Liver (tissue), 9 donors: ENCODE measurements around the gene CFDP1. TPM values are rescaled to one million over a fixed set of nuclear protein-coding genes. Genes with fewer than 3 reads are reported as not detected.

Experiments used
- DNase-seq: peaks from one replicate; pipeline ENCODE4 v3.0.0-alpha.2; 2017; ENCODE audit warnings: low spot score
- H3K27ac ChIP-seq, 2 donors: one replicate each; pipeline ENCODE4 v1.7.0; 2013; ENCODE audit warnings: inconsistent platforms in 2 of 2, low read length in 2 of 2, control low read depth in 1 of 2, low read depth in 1 of 2, mild to moderate bottlenecking in 1 of 2
- H3K27me3 ChIP-seq, 4 donors: one replicate each; pipeline versions ENCODE4 v1.6.1 to v1.7.0; 2013; ENCODE audit warnings: low read length in 3 of 4, inconsistent platforms in 1 of 4, mild to moderate bottlenecking in 1 of 4, moderate library complexity in 1 of 4; ENCODE audit not compliant: control insufficient read depth in 4 of 4, insufficient read depth in 4 of 4
- H3K36me3 ChIP-seq, 4 donors: one replicate each; pipeline versions ENCODE4 v1.6.1 to v1.7.0; 2013; ENCODE audit warnings: low read length in 3 of 4, mild to moderate bottlenecking in 3 of 4, low read depth in 1 of 4, moderate library complexity in 1 of 4; ENCODE audit not compliant: control insufficient read depth in 4 of 4, insufficient read depth in 3 of 4
- H3K4me1 ChIP-seq, 4 donors: one replicate each; pipeline versions ENCODE4 v1.6.1 to v1.7.0; 2013; ENCODE audit warnings: low read length in 3 of 4, mild to moderate bottlenecking in 3 of 4, moderate library complexity in 1 of 4; ENCODE audit not compliant: control insufficient read depth in 4 of 4, insufficient read depth in 4 of 4
- H3K4me3 ChIP-seq, 3 donors: one replicate each; pipeline versions ENCODE4 v1.6.1 to v1.7.0; 2013; ENCODE audit warnings: low read length in 3 of 3, control low read depth in 1 of 3, low read depth in 1 of 3, mild to moderate bottlenecking in 1 of 3
- H3K9ac ChIP-seq, 2 donors: one replicate each; pipeline ENCODE4 v1.7.0; 2013; ENCODE audit warnings: low read length in 2 of 2, mild to moderate bottlenecking in 2 of 2, moderate library complexity in 2 of 2, control low read depth in 1 of 2, low read depth in 1 of 2
- H3K9me3 ChIP-seq, 4 donors: one replicate each; pipeline versions ENCODE4 v1.6.1 to v1.7.0; 2013; ENCODE audit warnings: low read length in 3 of 4; ENCODE audit not compliant: control insufficient read depth in 4 of 4
- CTCF ChIP-seq: fragments of 150-350 bp; IDR thresholded peaks from 2 replicates; pipeline ENCODE4 v1.5.1; 2017; ENCODE audit warnings: improper control_type of control experiment, low read depth, low read length; ENCODE audit not compliant: missing input control
- EGR1 ChIP-seq, 2 donors: IDR thresholded peaks; 2 replicates each; pipeline ENCODE4 v1.6.1; 2016 to 2018; ENCODE audit warnings: antibody characterized with exemption in 2 of 2, low read depth in 2 of 2
- FOXA1 ChIP-seq: IDR thresholded peaks from 2 replicates; pipeline ENCODE4 v1.6.1; 2016; ENCODE audit warnings: antibody characterized with exemption
- FOXA2 ChIP-seq: IDR thresholded peaks from 2 replicates; pipeline ENCODE4 v1.6.1; 2016; ENCODE audit warnings: antibody characterized with exemption
- GABPA ChIP-seq, 2 donors: IDR thresholded peaks in 1 of 2; conservative IDR thresholded peaks in 1 of 2; 2 replicates each; pipeline ENCODE4 v1.6.1; 2016; ENCODE audit warnings: antibody characterized with exemption in 2 of 2, mild to moderate bottlenecking in 1 of 2, moderate library complexity in 1 of 2
- HNF4A ChIP-seq, 2 donors: conservative IDR thresholded peaks; 2 replicates each; pipeline ENCODE4 v1.6.1; 2016; ENCODE audit warnings: antibody characterized with exemption in 2 of 2, mild to moderate bottlenecking in 2 of 2
- HNF4G ChIP-seq: IDR thresholded peaks from 2 replicates; pipeline ENCODE4 v1.6.1; 2016; ENCODE audit warnings: antibody characterized with exemption
- JUND ChIP-seq, 2 donors: IDR thresholded peaks; 2 replicates each; pipeline ENCODE4 v1.6.1; 2016; ENCODE audit warnings: antibody characterized with exemption in 2 of 2
- NR2F2 ChIP-seq: IDR thresholded peaks from 2 replicates; pipeline ENCODE4 v1.6.1; 2016; ENCODE audit warnings: antibody characterized with exemption
- RAD21 ChIP-seq, 2 donors: IDR thresholded peaks; 2 replicates each; pipeline ENCODE4 v1.6.1; 2016; ENCODE audit warnings: antibody characterized with exemption in 2 of 2, mild to moderate bottlenecking in 2 of 2
- REST ChIP-seq: IDR thresholded peaks from 2 replicates; pipeline ENCODE4 v1.6.1; 2016; ENCODE audit warnings: antibody characterized with exemption, mild to moderate bottlenecking
- RXRA ChIP-seq, 2 donors: IDR thresholded peaks; 2 replicates each; pipeline ENCODE4 v1.6.1; 2017 to 2018; ENCODE audit warnings: antibody characterized with exemption in 2 of 2, mild to moderate bottlenecking in 1 of 2
- SP1 ChIP-seq: IDR thresholded peaks from 2 replicates; pipeline ENCODE4 v1.6.1; 2018; ENCODE audit warnings: antibody characterized with exemption, mild to moderate bottlenecking
- TAF1 ChIP-seq: conservative IDR thresholded peaks from 2 replicates; pipeline ENCODE4 v1.6.1; 2016; ENCODE audit warnings: antibody characterized with exemption, mild to moderate bottlenecking
- YY1 ChIP-seq: IDR thresholded peaks from 2 replicates; pipeline ENCODE4 v1.6.1; 2016; ENCODE audit warnings: antibody characterized with exemption, mild to moderate bottlenecking
- ZBTB33 ChIP-seq: IDR thresholded peaks from 2 replicates; pipeline ENCODE4 v1.6.1; 2016; ENCODE audit warnings: antibody characterized with exemption
- WGBS: extraction: QIAGEN DNeasy Blood & Tissue Kit; methylation state at CpG from one replicate; pipeline ENCODE4 v1.1.7; 2013; 5-methylcytosine and 5-hydroxymethylcytosine counted together
- polyA plus RNA-seq, 2 donors: library from polyadenylated mRNA; stranded (reverse) in 1 of 2; unstranded in 1 of 2; fragments of 200-250 nt in 1 of 2; fragments of >200 nt in 1 of 2; fragmentation: Nextera tagmentation in 1 of 2; extraction: Ambion mirVana in 1 of 2; gene quantifications; one replicate each; pipeline versions ENCODE4 v1.2.1 to v1.2.3, GENCODE V29; 2013 to 2015
- total RNA-seq, 2 donors: library from RNA; depleted of rRNA; stranded (reverse); fragments of >200 nt; gene quantifications; one replicate each; pipeline ENCODE4 v1.2.3, GENCODE V29; 2014
- TF ChIP-seq, protein P1 (sequence below): IDR thresholded peaks from 2 replicates; pipeline ENCODE4 v1.6.1; 2016; ENCODE audit warnings: antibody characterized with exemption
- TF ChIP-seq, protein P2 (sequence below): IDR thresholded peaks from 2 replicates; pipeline ENCODE4 v1.6.1; 2016; ENCODE audit warnings: antibody characterized with exemption
- donor health status: healthy.
- donor health status: healthy.
- donor health status: healthy.
- donor health status: healthy.
- donor health status: healthy.

The CFDP1 gene
- total and polyA plus RNA-seq, 4 donors: 20.5 to 49.2 (median 33.9) TPM

- Histone ChIP-seq H3K27me3 (no peaks in the 10 kb centered on the region), H3K4me1 (peaks cover 0 to 2% (median 0%) of the 10 kb centered on the region in 4 donors), H3K4me3 (no peak overlapping the region), H3K36me3 (no peaks in the 10 kb centered on the region), H3K9ac (no peak overlapping the region), H3K27ac (no peak overlapping the region), H3K9me3 (no peaks in the 10 kb centered on the region)
- 77% methylated on average over 4 of the region's 4 CpGs for WGBS
- TF ChIP-seq SP1 (no peak), TAF1 (no peak), EGR1 (IDR thresholded peaks at IDR 0.05; ENCODE audit: low read depth in 2 of 2) (no peak), HNF4A (conservative IDR thresholded peaks at IDR 0.05) (peak in 1 of 2 donors; percentile 54), RXRA (IDR thresholded peaks at IDR 0.05) (peak in 1 of 2 donors; percentile 7), CTCF (no peak), YY1 (no peak), FOXA1 (no peak), NR2F2 (no peak), RAD21 (IDR thresholded peaks at IDR 0.05) (no peak), REST (no peak)
- TF ChIP-seq, protein P1, sequence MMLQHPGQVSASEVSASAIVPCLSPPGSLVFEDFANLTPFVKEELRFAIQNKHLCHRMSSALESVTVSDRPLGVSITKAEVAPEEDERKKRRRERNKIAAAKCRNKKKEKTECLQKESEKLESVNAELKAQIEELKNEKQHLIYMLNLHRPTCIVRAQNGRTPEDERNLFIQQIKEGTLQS: no peak
- TF ChIP-seq, protein P2, sequence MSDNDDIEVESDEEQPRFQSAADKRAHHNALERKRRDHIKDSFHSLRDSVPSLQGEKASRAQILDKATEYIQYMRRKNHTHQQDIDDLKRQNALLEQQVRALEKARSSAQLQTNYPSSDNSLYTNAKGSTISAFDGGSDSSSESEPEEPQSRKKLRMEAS: no peak
- DNase-seq: no peak
These were observed 103.4 kb downstream of the CFDP1 start for GRCh38 chr16:75329943-75330342.

- no peak for DNase-seq
- Histone ChIP-seq H3K9ac (no peak overlapping the region), H3K4me3 (no peak overlapping the region), H3K9me3 (no peaks in the 10 kb centered on the region), H3K27ac (no peak overlapping the region), H3K36me3 (no peaks in the 10 kb centered on the region), H3K27me3 (no peaks in the 10 kb centered on the region), H3K4me1 (peaks cover 0 to 3% (median 0%) of the 10 kb centered on the region in 4 donors)
- TF ChIP-seq GABPA (IDR thresholded peaks at IDR 0.05 in 1 of 2, conservative IDR thresholded peaks at IDR 0.05 in 1 of 2): no peak
- TF ChIP-seq RXRA (IDR thresholded peaks at IDR 0.05): no peak
- TF ChIP-seq HNF4G: no peak
- no peak for TF ChIP-seq CTCF
- TF ChIP-seq HNF4A (conservative IDR thresholded peaks at IDR 0.05): no peak
- TF ChIP-seq RAD21 (IDR thresholded peaks at IDR 0.05): no peak
- no peak for TF ChIP-seq NR2F2
- TF ChIP-seq FOXA1: no peak
- TF ChIP-seq JUND (IDR thresholded peaks at IDR 0.05): no peak
- no peak for TF ChIP-seq YY1
- TF ChIP-seq, protein P2: no peak
- TF ChIP-seq TAF1: no peak
- TF ChIP-seq FOXA2: no peak
- TF ChIP-seq, protein P1: no peak
- TF ChIP-seq ZBTB33: no peak
- WGBS: 91% methylated on average over 5 of the region's 5 CpGs
These were observed 107.0 kb downstream of the CFDP1 start for GRCh38 chr16:75326333-75326732.
